GM12801 (cell line): Measurements from ENCODE around the gene IGSF23.

Experiments used
- CTCF ChIP-seq: IDR thresholded peaks from one replicate; pipeline ENCODE4 v1.5.1; 2011; ENCODE audit warnings: control low read depth; ENCODE audit not compliant: insufficient read length; ENCODE audit errors: extremely low read depth

IGSF23 gene

GRCh38 chr19:44580366-44580895 is 32.9 kb upstream of the IGSF23 start:
- no peak for TF ChIP-seq CTCF

- TF ChIP-seq CTCF: no peak
Observed at GRCh38 chr19:44581288-44581687, 32.1 kb upstream of the IGSF23 start.

GRCh38 chr19:44582581-44583265 is 30.6 kb upstream of the IGSF23 start:
- no peak for TF ChIP-seq CTCF

- no peak for TF ChIP-seq CTCF
Observed at GRCh38 chr19:44585371-44586133, 27.8 kb upstream of the IGSF23 start.

- no peak for TF ChIP-seq CTCF
Observed at GRCh38 chr19:44587963-44588770, 25.2 kb upstream of the IGSF23 start.

GRCh38 chr19:44588771-44589112 is 24.6 kb upstream of the IGSF23 start:
- TF ChIP-seq CTCF: no peak
